Fibroblast of lung (primary cell): ENCODE results near the gene RPL36AL.

ENCODE experiments used
- EZH2 ChIP-seq: IDR thresholded peaks from 2 replicates; pipeline ENCODE4 v1.5.1; 2012; ENCODE audit warnings: low read length, control low read depth, mild to moderate bottlenecking; ENCODE audit errors: missing control alignments
- TF ChIP-seq, protein P1 (sequence below), 2 donors: IDR thresholded peaks in 1 of 2; conservative IDR thresholded peaks in 1 of 2; 1 replicate in 1 of 2; 2 replicates in 1 of 2; pipeline ENCODE4 v1.5.1; 2011 to 2012; ENCODE audit warnings: low read length in 2 of 2, control low read depth in 1 of 2, inconsistent platforms in 1 of 2, low read depth in 1 of 2, mild to moderate bottlenecking in 1 of 2

- TF ChIP-seq, protein P1, sequence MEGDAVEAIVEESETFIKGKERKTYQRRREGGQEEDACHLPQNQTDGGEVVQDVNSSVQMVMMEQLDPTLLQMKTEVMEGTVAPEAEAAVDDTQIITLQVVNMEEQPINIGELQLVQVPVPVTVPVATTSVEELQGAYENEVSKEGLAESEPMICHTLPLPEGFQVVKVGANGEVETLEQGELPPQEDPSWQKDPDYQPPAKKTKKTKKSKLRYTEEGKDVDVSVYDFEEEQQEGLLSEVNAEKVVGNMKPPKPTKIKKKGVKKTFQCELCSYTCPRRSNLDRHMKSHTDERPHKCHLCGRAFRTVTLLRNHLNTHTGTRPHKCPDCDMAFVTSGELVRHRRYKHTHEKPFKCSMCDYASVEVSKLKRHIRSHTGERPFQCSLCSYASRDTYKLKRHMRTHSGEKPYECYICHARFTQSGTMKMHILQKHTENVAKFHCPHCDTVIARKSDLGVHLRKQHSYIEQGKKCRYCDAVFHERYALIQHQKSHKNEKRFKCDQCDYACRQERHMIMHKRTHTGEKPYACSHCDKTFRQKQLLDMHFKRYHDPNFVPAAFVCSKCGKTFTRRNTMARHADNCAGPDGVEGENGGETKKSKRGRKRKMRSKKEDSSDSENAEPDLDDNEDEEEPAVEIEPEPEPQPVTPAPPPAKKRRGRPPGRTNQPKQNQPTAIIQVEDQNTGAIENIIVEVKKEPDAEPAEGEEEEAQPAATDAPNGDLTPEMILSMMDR (conservative IDR thresholded peaks at IDR 0.05 in 1 of 2, IDR thresholded peaks at IDR 0.05 in 1 of 2; ENCODE audit: low read depth in 1 of 2, low read length in 2 of 2), result no peak
- no peak for TF ChIP-seq EZH2
Observed at GRCh38 chr14:49637534-49638078, 17.2 kb upstream of the RPL36AL start.
